Measurements from ENCODE around the gene ANKRD40CL.
"Not testable (repeated sequence)": the region's sequence is repeated elsewhere in the genome, so short reads cannot be mapped to it uniquely, and the experiment has no call there.

The ANKRD40CL gene

DNA sequence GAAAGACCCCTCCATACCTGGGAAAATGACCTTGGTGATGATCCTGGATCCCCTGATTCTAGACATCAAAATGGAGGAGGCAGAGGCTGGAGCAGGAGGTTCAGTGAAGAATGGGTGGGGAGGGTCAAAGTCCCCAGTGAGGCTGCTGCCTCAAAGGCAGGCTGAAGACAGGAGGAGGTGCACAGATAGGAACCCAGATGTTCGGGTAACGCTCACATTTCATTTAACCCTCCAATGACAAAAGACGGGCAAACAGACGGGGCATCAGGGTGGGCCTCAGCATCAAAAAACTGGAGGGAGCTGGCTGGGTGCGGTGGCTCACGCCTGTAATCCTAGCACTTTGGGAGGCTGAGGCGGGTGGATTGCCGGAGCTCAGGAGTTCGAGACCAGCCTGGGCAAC lies at the start of gene ANKRD40CL:
TSS of gene ANKRD40CL (minus strand) at position 73 of the 400 bp plus-strand sequence. CDS start 605 bp downstream, outside the sequence.
- DNase-seq: no peak

- DNase-seq: no peak
These were observed 49.0 kb upstream of the ANKRD40CL start for GRCh38 chr17:50816271-50816670.

GRCh38 chr17:50815400-50815799 lies 48.1 kb upstream of the ANKRD40CL start:
- no peak for DNase-seq

DNA sequence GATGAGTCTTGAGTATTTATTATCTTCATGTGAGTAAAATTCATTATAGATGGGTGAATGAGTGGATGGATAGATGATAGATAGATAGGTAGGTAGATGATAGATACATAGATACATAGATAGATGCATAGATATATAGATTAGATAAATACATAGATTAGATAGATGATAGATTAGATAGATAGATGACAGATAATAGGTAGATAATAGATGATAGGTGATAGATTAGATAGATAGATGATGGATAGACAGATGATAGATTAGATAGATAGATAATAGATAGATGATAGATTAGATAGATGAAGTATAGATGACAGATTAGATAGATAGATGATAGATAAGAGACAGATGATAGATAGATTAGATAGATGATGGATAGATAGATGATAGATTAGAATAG lies 46.3 kb upstream of the ANKRD40CL start:
- no peak for DNase-seq

GRCh38 chr17:50808888-50809287 lies 41.6 kb upstream of the ANKRD40CL start:
- DNase-seq: no peak

- no peak for DNase-seq
These were observed 41.1 kb upstream of the ANKRD40CL start for GRCh38 chr17:50808413-50808812.

GRCh38 chr17:50807675-50808074 lies 40.4 kb upstream of the ANKRD40CL start:
- no peak for DNase-seq

GRCh38 chr17:50807009-50807408 lies 39.7 kb upstream of the ANKRD40CL start:
- no peak for DNase-seq

DNA sequence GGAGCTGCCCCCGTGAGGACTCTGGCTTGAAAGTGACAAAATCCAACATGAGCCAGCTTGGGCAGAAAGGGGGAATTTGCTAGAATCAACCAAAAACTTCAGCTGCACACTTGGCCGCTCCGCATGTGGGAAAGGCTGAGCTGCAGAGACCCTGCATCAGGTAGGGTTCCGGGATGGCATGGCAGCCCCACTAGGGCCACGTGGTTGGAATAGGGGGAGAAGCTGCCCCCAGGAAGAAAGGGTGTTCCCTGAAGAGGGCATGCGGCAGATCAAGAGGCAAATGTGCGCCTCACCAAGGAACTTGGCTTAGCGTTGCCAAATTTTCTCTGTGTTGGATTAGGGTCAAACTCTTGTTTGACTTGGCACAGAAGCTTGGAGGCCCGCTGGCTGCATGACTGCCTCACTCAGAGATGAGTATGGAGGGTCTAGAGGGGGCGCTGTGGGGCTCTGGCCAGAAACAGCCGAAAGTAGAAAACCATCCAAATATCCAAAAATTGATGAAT lies 38.9 kb upstream of the ANKRD40CL start:
- no peak for DNase-seq

GRCh38 chr17:50805486-50805885 lies 38.2 kb upstream of the ANKRD40CL start:
- no peak for DNase-seq

DNA sequence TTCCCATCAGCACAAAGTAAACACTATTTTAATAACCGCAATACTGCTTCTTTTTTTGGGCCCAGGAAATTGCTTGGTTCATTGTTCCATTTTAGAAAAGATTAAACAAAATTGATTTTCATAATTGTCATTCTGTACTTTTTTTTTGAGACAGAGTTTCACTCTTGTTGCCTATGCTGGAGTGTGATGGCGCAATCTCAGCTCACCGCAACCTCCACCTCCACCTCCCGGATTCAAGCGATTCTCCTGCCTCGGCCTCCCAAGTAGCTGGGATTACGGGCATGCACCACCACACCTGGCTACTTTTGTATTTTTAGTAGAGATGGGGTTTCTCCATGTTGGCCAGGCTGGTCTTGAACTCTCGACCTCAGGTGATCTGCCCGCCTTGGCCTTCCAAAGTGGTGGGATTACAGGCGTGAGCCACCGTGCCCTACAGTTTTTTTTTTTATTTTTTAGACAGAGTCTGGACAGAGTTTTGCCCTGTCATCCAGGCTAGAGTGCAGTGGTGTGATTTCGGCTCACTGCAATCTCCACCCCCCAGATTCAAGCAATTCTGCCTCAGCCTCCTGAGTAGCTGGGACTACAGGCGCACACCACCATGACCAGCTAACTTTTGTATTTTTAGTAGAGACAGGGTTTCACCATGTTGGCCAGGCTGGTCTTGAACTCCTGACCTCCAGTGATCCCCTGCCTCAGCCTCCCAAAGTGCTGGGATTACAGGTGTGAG lies 37.6 kb upstream of the ANKRD40CL start:
- not testable (repeated sequence) for DNase-seq

DNA sequence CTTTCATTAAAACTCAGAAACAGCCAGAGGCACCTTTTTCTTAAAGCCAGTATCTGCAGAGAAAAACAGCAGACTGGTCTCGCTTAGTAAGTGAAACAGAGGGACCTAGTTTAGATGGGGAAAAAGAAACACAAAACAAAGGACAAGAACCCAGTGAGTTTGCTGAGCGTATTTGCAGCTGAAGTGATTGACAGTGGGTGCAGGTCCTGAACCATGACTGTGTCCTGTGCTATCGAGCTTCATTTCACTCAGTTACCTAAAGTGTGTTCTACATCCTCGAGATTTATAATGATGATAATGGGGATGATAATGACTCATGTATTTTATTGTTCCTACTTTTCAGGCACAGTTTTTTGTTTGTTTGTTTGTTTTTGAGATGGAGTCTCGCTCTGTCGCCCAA lies 36.4 kb upstream of the ANKRD40CL start:
- no peak for DNase-seq

GRCh38 chr17:50802609-50803571 lies 35.6 kb upstream of the ANKRD40CL start:
- DNase-seq: no peak

GRCh38 chr17:50800196-50800700 lies 32.9 kb upstream of the ANKRD40CL start:
- no peak for DNase-seq

GRCh38 chr17:50799582-50799981 lies 32.3 kb upstream of the ANKRD40CL start:
- no peak for DNase-seq

GRCh38 chr17:50798424-50799288 lies 31.3 kb upstream of the ANKRD40CL start:
- DNase-seq: no peak

GRCh38 chr17:50797135-50797810 lies 30.0 kb upstream of the ANKRD40CL start:
- no peak for DNase-seq

GRCh38 chr17:50794361-50794760 lies 27.0 kb upstream of the ANKRD40CL start:
- no peak for DNase-seq

- DNase-seq: no peak
These were observed 25.7 kb upstream of the ANKRD40CL start for GRCh38 chr17:50793007-50793406.

GRCh38 chr17:50792132-50792531 lies 24.8 kb upstream of the ANKRD40CL start:
- no peak for DNase-seq

GRCh38 chr17:50790618-50791017 lies 23.3 kb upstream of the ANKRD40CL start:
- peak; percentile 30 for DNase-seq

- DNase-seq: no peak
These were observed 19.8 kb upstream of the ANKRD40CL start for GRCh38 chr17:50787106-50787505.

Measured in hematopoietic multipotent progenitor cell treated with erythropoietin and hydrocortisone succinate and interleukin-3 and kit ligand, for 6 days (in vitro differentiated cells).